ENCODE measurements around the gene SMIM23. TPM values are rescaled to one million over a fixed set of nuclear protein-coding genes. Genes with fewer than 3 reads are reported as not detected.

SMIM23 gene
- polyA plus RNA-seq, 2 of the 4 experiments (the other 2 are of a cell fraction) = not detected

DNA sequence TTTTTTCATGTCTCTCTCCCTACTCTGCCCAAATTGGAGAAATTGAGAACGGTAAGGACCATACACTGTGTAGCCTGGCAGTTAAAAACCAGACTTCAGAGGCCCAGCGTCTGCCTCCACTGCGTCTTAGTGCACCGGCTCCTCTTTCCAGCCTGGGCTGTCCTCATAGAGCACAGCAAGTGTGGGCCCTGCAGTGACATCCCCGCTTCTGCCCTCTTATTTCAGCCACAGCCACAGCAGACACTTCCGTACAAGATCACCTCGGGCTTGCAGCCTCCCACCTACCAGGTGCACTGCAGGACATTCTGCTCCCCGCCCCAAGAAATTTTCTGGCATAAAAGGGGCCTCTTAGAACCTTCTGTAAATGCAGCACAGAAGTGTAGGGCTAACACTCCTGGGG lies 21.4 kb upstream of the SMIM23 start:
- DNase-seq (ENCODE audit: low read depth in 1 of 2, low spot score in 1 of 2) (no peak), ATAC-seq (no peak), FAIRE-seq (no peak)
- H3K4me3 ChIP-seq = no peak overlapping the region
- no peaks in the 10 kb centered on the region for H3K4me1 ChIP-seq
- no peak for TF ChIP-seq MAFK (IDR thresholded peaks at IDR 0.05; ENCODE audit: partially characterized antibody)
- TF ChIP-seq GATA3 (IDR thresholded peaks at IDR 0.05; ENCODE audit: borderline replicate concordance) = no peak
- no peak for TF ChIP-seq RFX5 (IDR thresholded peaks at IDR 0.05)
- no peak for TF ChIP-seq PHF8 (IDR thresholded peaks at IDR 0.05; ENCODE audit: borderline replicate concordance, low read depth)
- no peak for TF ChIP-seq SMC3 (IDR thresholded peaks at IDR 0.05)
- TF ChIP-seq SREBF2 (IDR thresholded peaks at IDR 0.05) = no peak
- TF ChIP-seq BHLHE40 (IDR thresholded peaks at IDR 0.05; ENCODE audit: low read depth, low read length) = no peak
- no peak for TF ChIP-seq MAZ (IDR thresholded peaks at IDR 0.05; ENCODE audit: borderline replicate concordance, low read depth, low read length)
- no peak for TF ChIP-seq NR3C1 (IDR thresholded peaks at IDR 0.05)
- TF ChIP-seq HOXB13 (CRISPR knock-in tag; IDR thresholded peaks at IDR 0.05; ENCODE audit: low read depth) = no peak
- TF ChIP-seq, protein P1, sequence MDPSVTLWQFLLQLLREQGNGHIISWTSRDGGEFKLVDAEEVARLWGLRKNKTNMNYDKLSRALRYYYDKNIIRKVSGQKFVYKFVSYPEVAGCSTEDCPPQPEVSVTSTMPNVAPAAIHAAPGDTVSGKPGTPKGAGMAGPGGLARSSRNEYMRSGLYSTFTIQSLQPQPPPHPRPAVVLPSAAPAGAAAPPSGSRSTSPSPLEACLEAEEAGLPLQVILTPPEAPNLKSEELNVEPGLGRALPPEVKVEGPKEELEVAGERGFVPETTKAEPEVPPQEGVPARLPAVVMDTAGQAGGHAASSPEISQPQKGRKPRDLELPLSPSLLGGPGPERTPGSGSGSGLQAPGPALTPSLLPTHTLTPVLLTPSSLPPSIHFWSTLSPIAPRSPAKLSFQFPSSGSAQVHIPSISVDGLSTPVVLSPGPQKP (IDR thresholded peaks at IDR 0.05; ENCODE audit: low read depth, low read length) = no peak
- TF ChIP-seq JUN (IDR thresholded peaks at IDR 0.05) = no peak
- TF ChIP-seq, protein P2, sequence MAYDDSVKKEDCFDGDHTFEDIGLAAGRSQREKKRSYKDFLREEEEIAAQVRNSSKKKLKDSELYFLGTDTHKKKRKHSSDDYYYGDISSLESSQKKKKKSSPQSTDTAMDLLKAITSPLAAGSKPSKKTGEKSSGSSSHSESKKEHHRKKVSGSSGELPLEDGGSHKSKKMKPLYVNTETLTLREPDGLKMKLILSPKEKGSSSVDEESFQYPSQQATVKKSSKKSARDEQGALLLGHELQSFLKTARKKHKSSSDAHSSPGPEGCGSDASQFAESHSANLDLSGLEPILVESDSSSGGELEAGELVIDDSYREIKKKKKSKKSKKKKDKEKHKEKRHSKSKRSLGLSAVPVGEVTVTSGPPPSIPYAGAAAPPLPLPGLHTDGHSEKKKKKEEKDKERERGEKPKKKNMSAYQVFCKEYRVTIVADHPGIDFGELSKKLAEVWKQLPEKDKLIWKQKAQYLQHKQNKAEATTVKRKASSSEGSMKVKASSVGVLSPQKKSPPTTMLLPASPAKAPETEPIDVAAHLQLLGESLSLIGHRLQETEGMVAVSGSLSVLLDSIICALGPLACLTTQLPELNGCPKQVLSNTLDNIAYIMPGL (CRISPR knock-in tag; IDR thresholded peaks at IDR 0.05; ENCODE audit: borderline replicate concordance) = no peak
- TF ChIP-seq CHD2 (IDR thresholded peaks at IDR 0.05; ENCODE audit: low read length, partially characterized antibody) = no peak
- TF ChIP-seq ZC3H11A (IDR thresholded peaks at IDR 0.05) = no peak
- TF ChIP-seq ZNF302 (CRISPR knock-in tag; IDR thresholded peaks at IDR 0.05) = no peak
- TF ChIP-seq FOXS1 (CRISPR knock-in tag; IDR thresholded peaks at IDR 0.05) = no peak
- TF ChIP-seq HDAC2 (IDR thresholded peaks at IDR 0.05) = no peak
- no peak for TF ChIP-seq TFCP2L1 (CRISPR knock-in tag; IDR thresholded peaks at IDR 0.05)
- H3K27ac ChIP-seq = no peak overlapping the region
- CTCF ChIA-PET = interaction anchor here (1.2 kb wide), 1 partner anchor 345 kb away, joined by 3 read pairs; no protein-coding TSS in a partner anchor
- H3K4me2 ChIP-seq = no peak overlapping the region
- 59% methylated on average over 8 of the region's 8 CpGs for WGBS (ENCODE audit: missing lambda C conversion rate)
- POLR2A ChIA-PET = no interaction called here
- H3K9me3 ChIP-seq = peaks cover 24% of the 10 kb centered on the region

DNA sequence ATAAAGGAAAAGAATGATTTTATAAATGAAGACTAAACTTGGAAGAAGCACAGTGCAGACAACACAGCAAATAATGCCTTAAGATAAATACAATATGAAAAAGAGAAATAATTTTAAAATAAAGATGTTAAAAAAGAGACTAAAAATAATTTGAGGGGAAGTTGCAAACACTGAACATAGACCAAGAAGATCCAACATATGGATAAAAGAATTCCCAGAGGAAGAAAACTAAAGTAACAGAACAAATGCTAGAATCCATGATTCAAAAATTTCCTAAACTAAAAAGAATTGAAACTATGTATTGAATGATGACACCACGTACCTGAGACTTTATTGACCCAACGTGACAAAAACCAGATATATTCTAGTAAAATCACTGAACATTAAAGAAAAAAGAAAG lies 18.7 kb upstream of the SMIM23 start:
- WGBS (ENCODE audit: missing lambda C conversion rate) = 2% methylated on average over 2 of the region's 2 CpGs
- POLR2A ChIA-PET = no interaction called here
- DNase-seq (ENCODE audit: low read depth in 1 of 2, low spot score in 1 of 2) = no peak

More for the DNA sequence above, 18.7 kb upstream of the SMIM23 start:
- FAIRE-seq = no peak
- Histone ChIP-seq H3K4me3 (no peak overlapping the region), H3K9me3 (peaks cover 24% of the 10 kb centered on the region), H3K4me2 (no peak overlapping the region), H3K4me1 (no peaks in the 10 kb centered on the region), H3K27ac (no peak overlapping the region)
- no peak for TF ChIP-seq HDAC2 (IDR thresholded peaks at IDR 0.05)
- no peak for TF ChIP-seq MAFK (IDR thresholded peaks at IDR 0.05; ENCODE audit: partially characterized antibody)
- no peak for TF ChIP-seq MAZ (IDR thresholded peaks at IDR 0.05; ENCODE audit: borderline replicate concordance, low read depth, low read length)
- no peak for TF ChIP-seq SREBF2 (IDR thresholded peaks at IDR 0.05)
- TF ChIP-seq ZNF302 (CRISPR knock-in tag; IDR thresholded peaks at IDR 0.05) = no peak
- TF ChIP-seq GATA3 (IDR thresholded peaks at IDR 0.05; ENCODE audit: borderline replicate concordance) = no peak
- TF ChIP-seq NR3C1 (IDR thresholded peaks at IDR 0.05) = no peak
- TF ChIP-seq RCOR1 (IDR thresholded peaks at IDR 0.05; ENCODE audit: low read depth, low read length) = no peak
- no peak for TF ChIP-seq CBX8 (IDR thresholded peaks at IDR 0.05)
- TF ChIP-seq HOXA7 (CRISPR knock-in tag; IDR thresholded peaks at IDR 0.05) = no peak
- TF ChIP-seq FOXS1 (CRISPR knock-in tag; IDR thresholded peaks at IDR 0.05) = no peak
- TF ChIP-seq, protein P2 (CRISPR knock-in tag; IDR thresholded peaks at IDR 0.05; ENCODE audit: borderline replicate concordance) = no peak
- no peak for TF ChIP-seq NFE2L2 (conservative IDR thresholded peaks at IDR 0.05; ENCODE audit: low read length)
- TF ChIP-seq, protein P3, sequence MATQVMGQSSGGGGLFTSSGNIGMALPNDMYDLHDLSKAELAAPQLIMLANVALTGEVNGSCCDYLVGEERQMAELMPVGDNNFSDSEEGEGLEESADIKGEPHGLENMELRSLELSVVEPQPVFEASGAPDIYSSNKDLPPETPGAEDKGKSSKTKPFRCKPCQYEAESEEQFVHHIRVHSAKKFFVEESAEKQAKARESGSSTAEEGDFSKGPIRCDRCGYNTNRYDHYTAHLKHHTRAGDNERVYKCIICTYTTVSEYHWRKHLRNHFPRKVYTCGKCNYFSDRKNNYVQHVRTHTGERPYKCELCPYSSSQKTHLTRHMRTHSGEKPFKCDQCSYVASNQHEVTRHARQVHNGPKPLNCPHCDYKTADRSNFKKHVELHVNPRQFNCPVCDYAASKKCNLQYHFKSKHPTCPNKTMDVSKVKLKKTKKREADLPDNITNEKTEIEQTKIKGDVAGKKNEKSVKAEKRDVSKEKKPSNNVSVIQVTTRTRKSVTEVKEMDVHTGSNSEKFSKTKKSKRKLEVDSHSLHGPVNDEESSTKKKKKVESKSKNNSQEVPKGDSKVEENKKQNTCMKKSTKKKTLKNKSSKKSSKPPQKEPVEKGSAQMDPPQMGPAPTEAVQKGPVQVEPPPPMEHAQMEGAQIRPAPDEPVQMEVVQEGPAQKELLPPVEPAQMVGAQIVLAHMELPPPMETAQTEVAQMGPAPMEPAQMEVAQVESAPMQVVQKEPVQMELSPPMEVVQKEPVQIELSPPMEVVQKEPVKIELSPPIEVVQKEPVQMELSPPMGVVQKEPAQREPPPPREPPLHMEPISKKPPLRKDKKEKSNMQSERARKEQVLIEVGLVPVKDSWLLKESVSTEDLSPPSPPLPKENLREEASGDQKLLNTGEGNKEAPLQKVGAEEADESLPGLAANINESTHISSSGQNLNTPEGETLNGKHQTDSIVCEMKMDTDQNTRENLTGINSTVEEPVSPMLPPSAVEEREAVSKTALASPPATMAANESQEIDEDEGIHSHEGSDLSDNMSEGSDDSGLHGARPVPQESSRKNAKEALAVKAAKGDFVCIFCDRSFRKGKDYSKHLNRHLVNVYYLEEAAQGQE (IDR thresholded peaks at IDR 0.05) = no peak
- TF ChIP-seq RARB (CRISPR knock-in tag; IDR thresholded peaks at IDR 0.05) = no peak
- TF ChIP-seq HOXB5 (CRISPR knock-in tag; IDR thresholded peaks at IDR 0.05) = no peak
- no peak for TF ChIP-seq RFX5 (IDR thresholded peaks at IDR 0.05)
- TF ChIP-seq, protein P4, sequence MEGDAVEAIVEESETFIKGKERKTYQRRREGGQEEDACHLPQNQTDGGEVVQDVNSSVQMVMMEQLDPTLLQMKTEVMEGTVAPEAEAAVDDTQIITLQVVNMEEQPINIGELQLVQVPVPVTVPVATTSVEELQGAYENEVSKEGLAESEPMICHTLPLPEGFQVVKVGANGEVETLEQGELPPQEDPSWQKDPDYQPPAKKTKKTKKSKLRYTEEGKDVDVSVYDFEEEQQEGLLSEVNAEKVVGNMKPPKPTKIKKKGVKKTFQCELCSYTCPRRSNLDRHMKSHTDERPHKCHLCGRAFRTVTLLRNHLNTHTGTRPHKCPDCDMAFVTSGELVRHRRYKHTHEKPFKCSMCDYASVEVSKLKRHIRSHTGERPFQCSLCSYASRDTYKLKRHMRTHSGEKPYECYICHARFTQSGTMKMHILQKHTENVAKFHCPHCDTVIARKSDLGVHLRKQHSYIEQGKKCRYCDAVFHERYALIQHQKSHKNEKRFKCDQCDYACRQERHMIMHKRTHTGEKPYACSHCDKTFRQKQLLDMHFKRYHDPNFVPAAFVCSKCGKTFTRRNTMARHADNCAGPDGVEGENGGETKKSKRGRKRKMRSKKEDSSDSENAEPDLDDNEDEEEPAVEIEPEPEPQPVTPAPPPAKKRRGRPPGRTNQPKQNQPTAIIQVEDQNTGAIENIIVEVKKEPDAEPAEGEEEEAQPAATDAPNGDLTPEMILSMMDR (IDR thresholded peaks at IDR 0.05) = no peak
- TF ChIP-seq HEYL (CRISPR knock-in tag; IDR thresholded peaks at IDR 0.05) = no peak
- CTCF ChIA-PET = no interaction called here
- ATAC-seq = no peak

Data from A549 (cell line).